GM18870 (cell line): ENCODE data around the gene ZNF436.
A peak's percentile ranks its signal among the peaks of the same experiment; 100 is the strongest.
"Not testable (repeated sequence)": the region's sequence is repeated elsewhere in the genome, so short reads cannot be mapped to it uniquely, and the experiment has no call there.

Experiments used
- ATAC-seq: cut with Tn5 transposase; IDR thresholded peaks from one replicate; pipeline ENCODE4 v1.9.1; 2021; ENCODE audit warnings: moderate library complexity; ENCODE audit not compliant: unreplicated experiment

ZNF436 gene

GRCh38 chr1:23393706-23394105 is 24.1 kb upstream of the ZNF436 start:
- no peak for ATAC-seq

DNA sequence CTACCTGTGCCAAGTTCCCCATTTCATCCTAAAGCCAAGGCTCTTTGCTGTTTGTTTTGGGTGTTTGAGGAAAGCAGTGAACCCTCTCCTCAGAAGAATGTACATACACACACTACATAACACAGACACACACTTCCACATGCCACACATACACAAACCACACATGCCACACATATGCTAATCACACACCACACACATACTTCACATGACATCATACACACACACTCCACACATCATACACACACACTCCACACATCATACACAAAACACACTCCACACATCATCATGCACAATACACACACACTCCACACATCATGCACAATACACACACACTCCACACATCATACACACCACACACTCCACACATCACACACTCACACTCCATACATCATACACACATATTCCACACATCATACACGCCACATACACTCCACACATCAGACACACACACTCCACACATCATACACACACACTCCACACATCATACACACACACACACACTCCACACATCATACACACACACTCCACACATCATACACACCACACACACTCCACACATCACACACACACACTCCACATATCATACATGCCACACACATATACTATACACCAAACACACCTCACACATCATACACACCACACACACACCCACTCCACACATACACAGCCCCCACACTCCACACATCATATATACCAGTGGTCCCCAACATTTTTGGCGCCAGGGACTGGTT is 22.7 kb upstream of the ZNF436 start:
- ATAC-seq, result no peak

DNA sequence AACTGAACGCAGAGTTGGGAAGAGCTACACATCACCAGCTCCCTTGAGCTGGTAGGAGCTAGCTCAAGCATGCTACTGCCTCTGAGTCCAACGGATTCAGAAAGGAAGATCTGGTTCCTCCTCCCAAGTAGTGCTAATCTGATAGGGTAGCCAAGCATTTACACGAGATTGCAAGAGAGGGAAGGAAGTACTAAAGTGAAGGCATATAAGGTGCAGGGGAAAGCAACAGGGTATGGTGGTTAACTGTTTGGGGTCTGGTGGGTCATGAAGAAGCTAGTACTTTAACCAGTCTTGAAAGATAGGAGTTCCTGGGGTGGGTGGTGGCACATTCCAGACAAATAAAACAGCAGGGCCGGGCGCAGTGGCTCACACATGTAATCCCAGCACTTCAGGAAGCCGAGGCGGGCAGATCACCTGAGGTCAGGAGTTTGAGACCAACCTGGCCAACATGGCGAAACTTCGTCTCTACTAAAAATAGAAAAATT is 20.2 kb upstream of the ZNF436 start:
- ATAC-seq, result no peak

DNA sequence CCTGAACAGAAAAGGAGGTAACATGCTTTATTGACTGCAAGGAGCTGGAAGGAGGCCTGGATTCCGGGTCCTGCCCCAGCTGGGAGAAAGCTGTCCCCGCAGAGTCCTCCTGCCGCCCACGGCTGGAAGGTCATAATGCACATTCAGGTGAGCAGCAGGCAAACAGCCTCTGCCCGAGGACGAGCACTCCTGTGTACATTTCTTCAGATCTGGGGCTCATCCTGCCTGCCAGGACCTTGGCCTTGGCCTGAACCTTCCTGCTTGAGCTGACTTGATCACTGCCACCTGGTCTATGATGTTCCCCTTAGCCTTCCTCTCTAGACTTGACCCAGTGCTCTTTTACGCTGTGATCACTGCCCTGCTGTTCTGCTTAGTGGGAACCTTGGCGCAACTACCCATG is 17.9 kb upstream of the ZNF436 start:
- ATAC-seq, result no peak

DNA sequence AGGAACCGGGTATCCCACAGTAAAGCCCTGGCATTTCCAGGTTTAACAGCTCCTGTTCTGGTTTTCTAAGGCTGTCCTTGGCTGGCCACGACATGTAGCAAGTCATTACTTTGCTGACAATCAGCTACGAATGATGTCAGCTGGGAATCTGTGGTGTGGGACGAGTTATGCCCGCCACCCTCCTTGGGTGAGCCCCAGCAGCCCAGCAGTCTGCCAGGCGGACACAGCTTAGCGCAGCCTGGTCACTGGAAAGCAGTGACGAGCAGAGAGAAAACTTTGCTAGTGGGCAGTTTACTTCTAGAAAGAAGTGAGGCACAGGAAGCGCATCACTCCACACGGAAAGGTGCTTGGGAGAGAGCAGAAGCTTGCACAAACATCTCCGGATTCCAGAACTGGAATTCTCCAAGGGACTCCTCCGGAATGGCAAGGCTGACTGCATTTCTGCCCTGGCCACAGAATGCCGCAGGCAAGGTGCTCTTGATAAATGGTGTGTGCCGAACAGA is 15.5 kb upstream of the ZNF436 start:
- ATAC-seq, result no peak

DNA sequence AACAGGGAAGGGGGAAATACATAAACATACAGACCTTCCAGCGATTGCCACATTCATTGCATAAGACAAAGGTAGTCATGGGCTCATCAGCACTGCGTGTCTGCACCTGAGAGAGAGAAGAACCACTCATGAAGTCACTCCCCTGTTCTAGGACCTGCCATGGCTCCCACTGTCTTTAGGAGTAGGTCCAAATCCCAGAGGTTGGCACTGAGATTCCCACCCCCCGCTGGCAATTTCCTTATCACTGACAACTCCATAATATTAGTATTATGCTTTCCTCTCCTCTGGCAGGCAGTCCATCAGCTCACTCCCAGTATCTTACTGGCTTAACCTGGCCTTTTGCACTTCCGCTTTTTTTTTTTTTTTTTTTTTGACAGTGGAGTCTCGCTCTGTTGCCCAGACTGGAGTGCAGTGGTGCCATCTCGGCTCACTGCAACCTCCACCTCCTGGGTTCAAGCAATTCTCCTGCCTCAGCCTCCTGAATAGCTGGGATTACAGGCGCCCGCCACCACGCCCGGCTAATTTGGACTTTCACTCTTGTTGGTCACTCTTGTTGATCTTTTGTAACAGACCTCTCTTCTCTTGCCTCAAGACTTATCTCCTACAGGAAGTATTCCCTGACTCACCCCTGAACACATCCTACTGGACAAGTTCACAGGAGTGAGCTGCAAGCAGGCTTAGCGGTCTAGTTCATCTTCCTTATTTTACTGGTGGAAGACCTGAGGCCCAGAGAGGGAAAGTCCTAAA is 14.8 kb upstream of the ZNF436 start:
- no peak for ATAC-seq

GRCh38 chr1:23383577-23384311 is 14.1 kb upstream of the ZNF436 start:
- no peak for ATAC-seq

- no peak for ATAC-seq
These were observed 11.7 kb upstream of the ZNF436 start for GRCh38 chr1:23381233-23381885.

GRCh38 chr1:23380719-23381118 is 11.1 kb upstream of the ZNF436 start:
- ATAC-seq, result no peak

- not testable (repeated sequence) for ATAC-seq
These were observed 10.6 kb upstream of the ZNF436 start for GRCh38 chr1:23380236-23380635.

DNA sequence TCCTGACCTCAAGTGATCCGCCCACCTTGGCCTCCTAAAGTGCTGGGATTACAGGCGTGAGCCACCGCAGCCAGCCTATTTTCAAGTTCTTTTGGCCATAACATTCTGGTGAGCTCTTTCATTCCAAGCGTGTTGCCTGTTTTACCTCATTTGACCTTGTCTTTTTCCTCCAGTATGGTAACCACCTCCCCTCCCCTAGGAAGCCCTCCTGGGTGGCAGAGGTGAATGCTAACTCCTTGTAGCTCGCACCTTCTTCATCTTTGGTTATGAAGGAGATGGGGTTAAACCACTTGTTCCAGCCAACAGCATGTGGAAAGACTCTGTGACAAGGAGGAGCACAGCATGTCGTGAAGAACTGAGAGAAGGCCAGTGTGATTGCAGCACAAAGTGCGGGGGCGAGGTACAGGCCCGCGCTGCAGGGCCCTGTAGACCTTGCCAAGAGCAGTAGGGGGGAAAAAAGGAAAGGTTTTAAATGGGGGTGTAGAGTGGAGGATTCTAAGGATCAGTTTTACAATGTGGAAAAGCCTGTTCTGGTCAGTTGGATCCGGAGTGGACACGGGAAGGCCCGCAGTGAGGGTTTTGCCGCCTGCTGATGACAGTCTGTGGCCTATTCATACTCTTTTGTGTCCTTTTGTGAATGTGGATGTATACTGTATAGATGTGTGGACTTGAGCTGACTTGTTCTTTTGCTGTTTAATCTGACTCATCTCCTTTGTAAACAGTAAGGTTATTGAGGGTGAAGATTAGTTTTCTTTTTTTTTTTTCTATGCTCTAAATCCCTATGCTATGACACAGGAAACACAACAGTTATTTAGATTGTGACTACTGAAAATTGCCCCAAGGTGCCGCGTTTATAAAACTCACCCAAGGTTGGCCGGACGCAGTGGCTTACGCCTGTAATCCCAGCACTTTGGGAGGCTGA is 7.5 kb upstream of the ZNF436 start:
- ATAC-seq, result no peak

DNA sequence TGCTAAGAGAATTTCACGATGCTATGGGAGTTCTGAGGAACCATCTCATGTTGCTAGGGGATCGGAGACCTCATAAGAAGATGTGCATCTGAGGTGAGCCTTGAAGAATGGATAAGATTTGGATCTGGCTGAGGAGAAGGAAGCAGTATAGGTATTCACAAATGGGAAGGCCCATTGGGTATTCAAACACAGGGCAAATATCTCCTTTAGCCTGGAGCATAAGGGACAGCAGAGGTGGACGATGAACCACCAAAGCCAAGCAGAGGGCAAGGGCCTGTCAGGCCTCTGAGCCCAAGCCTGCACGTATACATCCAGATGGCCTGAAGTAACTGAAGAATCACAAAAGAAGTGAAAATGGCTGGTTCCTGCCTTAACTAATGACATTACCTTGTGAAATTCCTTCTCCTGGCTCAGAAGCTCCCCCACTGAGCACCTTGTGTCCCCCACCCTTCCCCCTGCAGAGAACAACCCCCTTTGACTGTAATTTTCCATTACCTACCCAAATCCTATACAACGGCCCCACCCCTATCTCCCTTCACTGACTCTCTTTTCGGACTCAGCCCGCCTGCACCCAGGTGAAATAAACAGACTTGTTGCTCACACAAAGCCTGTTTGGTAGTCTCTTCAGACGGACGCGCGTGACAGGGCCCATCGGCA is 4.6 kb upstream of the ZNF436 start:
- ATAC-seq, result not testable (repeated sequence)

DNA sequence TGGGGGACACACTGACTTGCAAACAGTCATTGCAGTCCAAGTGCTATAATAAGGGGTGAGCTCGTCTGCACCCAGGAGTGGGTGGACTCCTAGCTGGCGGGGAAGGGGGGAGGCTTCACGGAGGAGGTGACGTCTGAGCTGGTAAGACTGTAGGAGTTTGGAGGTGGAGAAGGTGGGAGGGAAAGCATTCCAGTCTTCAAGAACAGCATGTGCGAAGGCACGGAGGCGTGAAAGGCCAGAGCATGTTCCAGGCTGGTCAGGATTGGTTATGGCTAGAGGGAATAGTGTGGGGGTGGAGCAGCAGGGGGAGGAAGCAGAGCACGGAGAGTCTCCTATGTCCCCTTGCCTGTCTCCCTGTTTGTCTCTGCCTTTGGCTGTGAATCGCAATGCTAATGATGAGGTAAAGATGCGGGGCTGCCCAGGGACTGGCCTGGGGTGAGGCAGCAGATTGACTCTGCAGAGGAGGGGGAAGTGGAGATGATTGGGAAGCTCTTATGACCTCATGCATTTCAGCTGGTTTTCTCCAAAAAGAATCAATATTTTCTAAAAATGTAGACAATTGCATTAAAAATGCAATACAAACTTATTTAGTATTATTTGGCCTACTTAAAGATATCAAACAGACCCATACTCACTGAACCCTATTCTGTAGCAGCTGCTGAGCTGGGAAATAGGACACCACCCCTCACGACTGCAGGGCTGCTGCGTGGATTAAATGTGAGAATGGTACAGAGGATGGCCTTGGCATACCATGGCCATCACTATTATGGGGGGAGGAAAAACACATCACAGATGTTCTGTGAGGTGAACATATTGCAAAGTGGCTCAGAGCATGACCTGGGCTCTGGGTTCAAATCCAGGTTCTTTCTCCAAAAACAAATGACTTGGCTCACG is 2.6 kb upstream of the ZNF436 start:
- no peak for ATAC-seq

- ATAC-seq, result no peak
These were observed 1.3 kb upstream of the ZNF436 start for GRCh38 chr1:23370709-23371584.

DNA sequence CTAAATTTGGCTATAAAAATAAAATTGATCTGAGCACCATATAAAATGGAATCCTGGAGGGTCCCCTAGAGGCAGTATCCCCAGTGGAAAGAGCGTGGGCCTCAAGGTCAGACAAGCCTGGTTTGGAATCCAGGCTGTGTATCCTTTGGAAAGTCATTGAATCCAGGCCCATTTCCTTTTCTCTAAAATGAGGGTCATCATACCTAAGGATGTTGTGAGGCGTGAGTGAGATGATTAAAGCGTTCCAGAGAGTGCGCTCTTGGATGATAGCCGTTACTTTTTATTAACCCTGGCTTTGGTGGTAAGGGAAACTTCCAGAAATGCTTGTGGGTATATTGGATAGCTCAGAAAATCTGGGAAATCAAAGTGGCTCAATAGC is 683 bp upstream of the ZNF436 start:
- ATAC-seq, result no peak

DNA sequence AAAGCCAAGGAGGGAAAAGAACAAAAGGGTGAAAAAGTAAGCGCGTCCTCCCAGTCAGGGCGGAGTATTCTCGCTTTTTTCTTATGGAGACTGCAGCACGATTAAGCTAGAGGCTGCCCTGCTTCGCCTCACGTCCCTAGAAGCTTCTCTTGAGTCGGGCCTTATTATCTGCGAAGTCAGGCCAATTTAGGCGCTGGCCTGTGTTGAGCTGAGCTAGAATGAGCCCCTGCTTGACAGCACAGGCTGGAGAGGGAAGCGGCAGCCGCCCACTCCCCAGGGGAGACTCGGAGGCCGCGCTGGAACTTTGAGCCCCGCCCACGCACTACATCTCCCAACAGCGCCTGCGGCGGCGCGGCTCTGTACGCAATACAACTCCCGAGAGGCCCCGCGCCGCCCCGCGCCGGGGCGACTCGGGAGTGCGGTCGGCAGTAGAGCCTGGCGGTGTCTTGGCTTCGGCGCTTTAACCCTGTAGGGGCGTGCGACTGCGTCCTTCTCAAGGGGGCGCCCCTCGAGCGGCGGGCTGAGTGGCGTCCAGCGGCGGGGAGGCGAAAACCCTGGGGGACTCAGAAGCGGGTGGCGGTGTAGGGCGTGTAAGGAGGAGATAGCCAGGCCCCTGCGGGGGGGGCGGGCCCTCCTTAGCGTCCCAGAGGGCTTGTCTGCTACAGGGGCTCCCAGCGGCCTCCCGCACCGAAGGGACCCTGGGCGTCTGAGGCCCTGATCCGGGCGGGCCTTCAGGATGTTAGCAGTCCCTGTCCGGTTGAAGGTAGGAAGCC is 888 bp downstream of the ZNF436 start:
- peak; percentile 46 for ATAC-seq
